ENCODE measurements around the gene ALDH1B1. TPM values are rescaled to one million over a fixed set of nuclear protein-coding genes. Genes with fewer than 3 reads are reported as not detected.

ALDH1B1 gene
- polyA plus RNA-seq (ENCODE audit: insufficient read length) = 40.3 TPM
- long read RNA-seq, donor 1, transcript ALDH1B1-201 (2 exons, 3,066 nt) = major isoform, 17 of 28 reads
- long read RNA-seq, donor 1, partial matches to known transcripts = 9 of 28 reads
- long read RNA-seq, donor 1, other reads (novel, unspliced or antisense) = 0 of 28 reads
- long read RNA-seq, donor 2, transcript ALDH1B1-201 (2 exons, 3,066 nt) = major isoform, 19 of 19 reads
- long read RNA-seq, donor 2, partial matches to known transcripts = 0 of 19 reads
- long read RNA-seq, donor 2, other reads (novel, unspliced or antisense) = 0 of 19 reads
- long read RNA-seq, donor 3, transcript ALDH1B1-201 (2 exons, 3,066 nt) = major isoform, 14 of 66 reads
- long read RNA-seq, donor 3, partial matches to known transcripts = 52 of 66 reads
- long read RNA-seq, donor 3, other reads (novel, unspliced or antisense) = 0 of 66 reads
- long read RNA-seq, donor 4, partial matches to known transcripts = 0 of 2 reads
- long read RNA-seq, donor 4, other reads (novel, unspliced or antisense) = 0 of 2 reads
- long read RNA-seq, donor 5, transcript ALDH1B1-201 (2 exons, 3,066 nt) = major isoform, 23 of 23 reads
- long read RNA-seq, donor 5, partial matches to known transcripts = 0 of 23 reads
- long read RNA-seq, donor 5, other reads (novel, unspliced or antisense) = 0 of 23 reads
- long read RNA-seq, donor 6, transcript ALDH1B1-201 (2 exons, 3,066 nt) = major isoform, 13 of 13 reads
- long read RNA-seq, donor 6, partial matches to known transcripts = 0 of 13 reads
- long read RNA-seq, donor 6, other reads (novel, unspliced or antisense) = 0 of 13 reads
- long read RNA-seq, donor 7, transcript ALDH1B1-201 (2 exons, 3,066 nt) = major isoform, 21 of 21 reads
- long read RNA-seq, donor 7, partial matches to known transcripts = 0 of 21 reads
- long read RNA-seq, donor 7, other reads (novel, unspliced or antisense) = 0 of 21 reads
- long read RNA-seq, donor 8, transcript ALDH1B1-201 (2 exons, 3,066 nt) = major isoform, 5 of 22 reads
- long read RNA-seq, donor 8, partial matches to known transcripts = 17 of 22 reads
- long read RNA-seq, donor 8, other reads (novel, unspliced or antisense) = 0 of 22 reads

- DNase-seq = peak; percentile 82
Measured at GRCh38 chr9:38392235-38393127, at the start of gene ALDH1B1. TSS of gene ALDH1B1 (plus strand) at chr9:38392702. CDS start at chr9:38395749, 3,047 bp downstream.

- DNase-seq = no peak
Measured at GRCh38 chr9:38343037-38343436, 49.5 kb upstream of the ALDH1B1 start.

- no peak for DNase-seq
Measured at GRCh38 chr9:38343552-38343951, 49.0 kb upstream of the ALDH1B1 start.

- DNase-seq = no peak
Measured at GRCh38 chr9:38344566-38345324, 47.8 kb upstream of the ALDH1B1 start.

- no peak for DNase-seq
Measured at GRCh38 chr9:38345851-38346755, 46.4 kb upstream of the ALDH1B1 start.

GRCh38 chr9:38346811-38347210 lies 45.7 kb upstream of the ALDH1B1 start:
- no peak for DNase-seq

- DNase-seq = no peak
Measured at GRCh38 chr9:38347271-38347671, 45.2 kb upstream of the ALDH1B1 start.

GRCh38 chr9:38347946-38348345 lies 44.6 kb upstream of the ALDH1B1 start:
- no peak for DNase-seq

GRCh38 chr9:38350529-38350928 lies 42.0 kb upstream of the ALDH1B1 start:
- DNase-seq = no peak

GRCh38 chr9:38352530-38353328 lies 39.8 kb upstream of the ALDH1B1 start:
- no peak for DNase-seq

GRCh38 chr9:38355115-38355514 lies 37.4 kb upstream of the ALDH1B1 start:
- DNase-seq = no peak

GRCh38 chr9:38355517-38356120 lies 36.9 kb upstream of the ALDH1B1 start:
- DNase-seq = no peak

- no peak for DNase-seq
Measured at GRCh38 chr9:38356851-38357250, 35.7 kb upstream of the ALDH1B1 start.

GRCh38 chr9:38357350-38358114 lies 35.0 kb upstream of the ALDH1B1 start:
- DNase-seq = no peak

- no peak for DNase-seq
Measured at GRCh38 chr9:38358390-38359296, 33.9 kb upstream of the ALDH1B1 start.

GRCh38 chr9:38359297-38359653 lies 33.2 kb upstream of the ALDH1B1 start:
- no peak for DNase-seq

All from left kidney (tissue), 8 donors.